Smooth muscle cell (in vitro differentiated cells): ENCODE data around the gene TRERF1. TPM values are rescaled to one million over a fixed set of nuclear protein-coding genes. Genes with fewer than 3 reads are reported as not detected.
A peak's percentile ranks its signal among the peaks of the same experiment; 100 is the strongest.

Source experiments
- DNase-seq: peaks from one replicate; lab custom pipeline; 2025; ENCODE audit not compliant: unreplicated experiment; lab: John Stamatoyannopoulos, UW
- H2AFZ ChIP-seq: fragments of 200-600 bp; sonication (generic); 2 replicates; pipeline ENCODE4 v1.6.0; 2016; ENCODE audit warnings: antibody characterized with exemption, low read depth, mild to moderate bottlenecking
- H3F3A ChIP-seq: fragments of 200-600 bp; sonication (generic); 2 replicates; pipeline ENCODE4 v1.6.0; 2017; ENCODE audit warnings: antibody characterized with exemption, low read depth
- H3K27ac ChIP-seq: fragments of 200-600 bp; sonication (generic); 2 replicates; pipeline ENCODE4 v1.5.1; 2016; ENCODE audit warnings: low read depth, mild to moderate bottlenecking
- H3K27me3 ChIP-seq: fragments of 200-600 bp; sonication (generic); 2 replicates; pipeline ENCODE4 v1.6.1; 2016; ENCODE audit warnings: low read depth, mild to moderate bottlenecking
- H3K36me3 ChIP-seq: fragments of 200-600 bp; sonication (generic); 2 replicates; pipeline ENCODE4 v1.5.1; 2016; ENCODE audit warnings: low read depth
- H3K4me1 ChIP-seq: fragments of 200-600 bp; sonication (generic); 2 replicates; pipeline ENCODE4 v1.5.1; 2016; ENCODE audit warnings: low read depth
- H3K4me2 ChIP-seq: fragments of 200-600 bp; sonication (generic); 2 replicates; pipeline ENCODE4 v1.6.0; 2016; ENCODE audit warnings: mild to moderate bottlenecking
- H3K4me3 ChIP-seq: fragments of 200-600 bp; sonication (generic); 2 replicates; pipeline ENCODE4 v1.5.1; 2016; ENCODE audit warnings: mild to moderate bottlenecking
- H3K79me2 ChIP-seq: fragments of 200-600 bp; sonication (generic); 2 replicates; pipeline ENCODE4 v1.6.0; 2016; ENCODE audit warnings: low read depth, mild to moderate bottlenecking
- H3K9ac ChIP-seq: fragments of 200-600 bp; sonication (generic); 2 replicates; pipeline ENCODE4 v1.6.0; 2016; ENCODE audit warnings: low read depth
- H3K9me3 ChIP-seq: fragments of 200-600 bp; sonication (generic); replicated peaks from 2 replicates; pipeline ENCODE4 v1.5.1; 2016; ENCODE audit warnings: low read depth
- H4K20me1 ChIP-seq: fragments of 200-600 bp; sonication (generic); 2 replicates; pipeline ENCODE4 v1.6.0; 2016; ENCODE audit warnings: low read depth
- CTCF ChIP-seq: fragments of 200-600 bp; sonication (generic); IDR thresholded peaks from 2 replicates; pipeline ENCODE4 v1.5.1; 2017; ENCODE audit warnings: borderline replicate concordance, mild to moderate bottlenecking, antibody characterized with exemption; ENCODE audit not compliant: insufficient read depth, poor library complexity, severe bottlenecking
- WGBS: methylation state at CpG from one replicate; pipeline ENCODE4 v1.1.7; 2016; ENCODE audit warnings: low lambda C conversion rate; 5-methylcytosine and 5-hydroxymethylcytosine counted together
- polyA plus RNA-seq: library from polyadenylated mRNA; unstranded; fragments of >200 nt; fragmentation: Nextera tagmentation; extraction: Ambion mirVana; gene quantifications from 2 replicates; pipeline ENCODE4 v1.2.1, GENCODE V29; 2016
- total RNA-seq: library from RNA; depleted of rRNA; stranded (reverse); fragments of >200 nt; gene quantifications from 2 replicates; pipeline ENCODE4 v1.2.3, GENCODE V29; 2014

The TRERF1 gene
- total and polyA plus RNA-seq, 2 experiments from 2014 or later: 3.5 to 5.3 TPM

GRCh38 chr6:42306439-42307140 is 145.1 kb downstream of the TRERF1 start:
- H3K27me3 ChIP-seq: no peaks in the 10 kb centered on the region
- no peak overlapping the region for H3K4me3 ChIP-seq
- H3K4me2 ChIP-seq: no peak overlapping the region
- no peaks in the 10 kb centered on the region for H3K9me3 ChIP-seq
- TF ChIP-seq CTCF: no peak
- H3F3A ChIP-seq: peaks cover 3% of the 10 kb centered on the region
- DNase-seq: no peak
- no peak overlapping the region for H3K27ac ChIP-seq
- H3K36me3 ChIP-seq: no peaks in the 10 kb centered on the region
- H3K9ac ChIP-seq: no peak overlapping the region
- H2AFZ ChIP-seq: no peak overlapping the region
- H3K79me2 ChIP-seq: peaks cover 5% of the 10 kb centered on the region
- WGBS: 96% methylated on average over 7 of the region's 7 CpGs
- no peaks in the 10 kb centered on the region for H3K4me1 ChIP-seq
- H4K20me1 ChIP-seq: no peaks in the 10 kb centered on the region

DNA sequence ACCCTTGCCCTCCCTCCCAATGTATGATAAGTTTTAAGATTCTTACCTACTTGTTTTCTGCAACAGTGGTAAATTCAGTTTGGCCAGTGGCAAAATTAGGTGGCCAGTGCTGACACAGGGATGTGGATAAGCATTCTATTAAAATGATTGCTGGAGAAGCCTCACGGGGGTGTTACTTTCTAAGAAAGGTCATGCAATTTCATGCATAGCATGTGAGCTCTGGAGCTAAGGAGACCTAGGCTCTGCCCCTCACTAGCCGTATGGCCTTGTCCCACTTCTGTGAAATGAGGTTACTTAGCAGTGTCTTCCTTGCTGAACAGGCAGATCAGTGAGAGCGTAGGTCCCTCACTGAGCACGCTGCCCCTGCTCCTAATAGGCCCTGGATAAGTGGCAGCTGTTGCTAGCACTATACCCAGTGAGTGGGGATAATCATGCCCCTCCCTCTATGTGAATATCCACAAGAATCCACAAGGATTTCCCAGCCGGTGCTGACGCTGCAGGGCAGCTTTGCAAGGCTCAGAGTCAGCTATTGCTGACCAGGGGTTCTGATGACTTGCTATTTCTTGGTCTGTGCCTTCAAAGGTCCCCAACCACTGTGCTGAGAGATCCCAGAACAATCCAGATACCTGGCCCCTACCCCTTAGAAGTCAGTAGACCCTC is 147.5 kb downstream of the TRERF1 start:
- no peaks in the 10 kb centered on the region for H3K9me3 ChIP-seq
- no peaks in the 10 kb centered on the region for H3K36me3 ChIP-seq
- H3K4me2 ChIP-seq: no peak overlapping the region
- no peaks in the 10 kb centered on the region for H3K4me1 ChIP-seq
- WGBS: 49% methylated on average over 6 of the region's 6 CpGs
- H3K27ac ChIP-seq: peak overlapping the region; percentile 64
- H2AFZ ChIP-seq: no peak overlapping the region
- no peaks in the 10 kb centered on the region for H4K20me1 ChIP-seq
- peaks cover 5% of the 10 kb centered on the region for H3K79me2 ChIP-seq
- no peak overlapping the region for H3K4me3 ChIP-seq
- no peaks in the 10 kb centered on the region for H3K27me3 ChIP-seq
- no peak for TF ChIP-seq CTCF
- H3F3A ChIP-seq: peaks cover 3% of the 10 kb centered on the region
- no peak for DNase-seq
- H3K9ac ChIP-seq: no peak overlapping the region

GRCh38 chr6:42302411-42302810 is 149.3 kb downstream of the TRERF1 start:
- no peaks in the 10 kb centered on the region for H3K79me2 ChIP-seq
- H3K4me1 ChIP-seq: no peaks in the 10 kb centered on the region
- TF ChIP-seq CTCF: no peak
- H3K4me3 ChIP-seq: no peak overlapping the region
- H3K4me2 ChIP-seq: no peak overlapping the region
- no peaks in the 10 kb centered on the region for H3K9me3 ChIP-seq
- H3K27ac ChIP-seq: no peak overlapping the region
- no peak for DNase-seq
- no peak overlapping the region for H3K9ac ChIP-seq
- 73% methylated on average over 3 of the region's 3 CpGs for WGBS
- no peaks in the 10 kb centered on the region for H3K36me3 ChIP-seq
- H3K27me3 ChIP-seq: no peaks in the 10 kb centered on the region
- H4K20me1 ChIP-seq: no peaks in the 10 kb centered on the region
- peaks cover 3% of the 10 kb centered on the region for H3F3A ChIP-seq
- H2AFZ ChIP-seq: no peak overlapping the region

DNA sequence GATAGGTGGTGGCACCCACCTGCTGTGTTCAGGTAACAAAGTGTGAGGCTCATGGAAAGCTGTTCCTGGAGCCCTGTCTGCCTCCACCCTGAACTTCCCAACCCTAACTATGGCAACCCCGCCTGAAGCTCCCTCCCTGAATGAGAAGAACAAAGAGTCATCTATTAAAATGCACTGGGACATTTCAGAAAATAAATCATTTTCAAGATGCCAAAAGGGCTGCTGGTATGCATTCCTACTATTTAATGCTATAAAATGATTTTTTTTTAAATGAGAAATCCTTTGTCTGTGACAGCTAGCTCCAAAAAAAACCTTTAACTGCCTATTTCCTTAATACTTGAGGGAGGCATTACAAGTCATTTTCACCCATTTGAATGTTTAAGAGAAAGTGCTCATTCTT is 149.7 kb downstream of the TRERF1 start:
- Histone ChIP-seq H3K9ac (no peak overlapping the region), H3K36me3 (no peaks in the 10 kb centered on the region), H3K4me1 (no peaks in the 10 kb centered on the region), H4K20me1 (no peaks in the 10 kb centered on the region), H3K4me3 (no peak overlapping the region), H3K27me3 (no peaks in the 10 kb centered on the region), H3K4me2 (no peak overlapping the region), H3F3A (peaks cover 3% of the 10 kb centered on the region), H3K27ac (no peak overlapping the region), H2AFZ (no peak overlapping the region), H3K79me2 (no peaks in the 10 kb centered on the region), H3K9me3 (no peaks in the 10 kb centered on the region)
- no peak for TF ChIP-seq CTCF
- 83% methylated on average over 1 of the region's 1 CpG for WGBS
- DNase-seq: no peak
